ENCODE results near the gene KIF21B.
A peak's percentile ranks its signal among the peaks of the same experiment; 100 is the strongest.

The KIF21B gene

GRCh38 chr1:201042779-201043461 is 19.4 kb upstream of the KIF21B start:
- DNase-seq (ENCODE audit: low read depth), result peak; percentile 18

- no peak for DNase-seq (ENCODE audit: low read depth)
Measured at GRCh38 chr1:201041011-201041410, 17.5 kb upstream of the KIF21B start.

GRCh38 chr1:201039876-201040275 is 16.4 kb upstream of the KIF21B start:
- no peak for DNase-seq (ENCODE audit: low read depth)

GRCh38 chr1:201039418-201039817 is 15.9 kb upstream of the KIF21B start:
- DNase-seq (ENCODE audit: low read depth), result no peak

GRCh38 chr1:201038186-201038876 is 14.8 kb upstream of the KIF21B start:
- no peak for DNase-seq (ENCODE audit: low read depth)

- DNase-seq (ENCODE audit: low read depth), result no peak
Measured at GRCh38 chr1:201036188-201036842, 12.8 kb upstream of the KIF21B start.

GRCh38 chr1:201034671-201035070 is 11.2 kb upstream of the KIF21B start:
- DNase-seq (ENCODE audit: low read depth), result no peak

GRCh38 chr1:201032408-201032807 is 8.9 kb upstream of the KIF21B start:
- DNase-seq (ENCODE audit: low read depth), result no peak

GRCh38 chr1:201028461-201028889 is 5.0 kb upstream of the KIF21B start:
- no peak for DNase-seq (ENCODE audit: low read depth)

GRCh38 chr1:201026836-201027235 is 3.3 kb upstream of the KIF21B start:
- DNase-seq (ENCODE audit: low read depth), result no peak

GRCh38 chr1:201026234-201026633 is 2.7 kb upstream of the KIF21B start:
- DNase-seq (ENCODE audit: low read depth), result no peak

GRCh38 chr1:201025571-201026002 is 2.1 kb upstream of the KIF21B start:
- DNase-seq (ENCODE audit: low read depth), result no peak

GRCh38 chr1:201024625-201024998 is 1.1 kb upstream of the KIF21B start:
- no peak for DNase-seq (ENCODE audit: low read depth)

GRCh38 chr1:201023920-201024624 is 558 bp upstream of the KIF21B start:
- no peak for DNase-seq (ENCODE audit: low read depth)

GRCh38 chr1:201022820-201023516 is 546 bp downstream of the KIF21B start:
- no peak for DNase-seq (ENCODE audit: low read depth)

GRCh38 chr1:201022493-201022819 is 1.1 kb downstream of the KIF21B start:
- no peak for DNase-seq (ENCODE audit: low read depth)

GRCh38 chr1:201021630-201022492 is 1.7 kb downstream of the KIF21B start:
- DNase-seq (ENCODE audit: low read depth), result no peak

- DNase-seq (ENCODE audit: low read depth), result no peak
Measured at GRCh38 chr1:201020721-201021629, 2.5 kb downstream of the KIF21B start.

- DNase-seq (ENCODE audit: low read depth), result no peak
Measured at GRCh38 chr1:201020040-201020591, 3.4 kb downstream of the KIF21B start.

Data from GM04503 (cell line).